H9 (cell line): ENCODE measurements around the gene PSMB9. TPM values are rescaled to one million over a fixed set of nuclear protein-coding genes. Genes with fewer than 3 reads are reported as not detected.

Experiments used
- DNase-seq: peaks from one replicate; pipeline ENCODE4 v3.0.0-alpha.2; 2017
- H2AFZ ChIP-seq: one replicate; pipeline ENCODE4 v1.6.1; 2013; ENCODE audit warnings: mild to moderate bottlenecking, low read length, control low read depth, moderate library complexity
- H2AK5ac ChIP-seq: 2 replicates; pipeline ENCODE4 v1.6.1; 2013; ENCODE audit warnings: low read length, control low read depth, mixed read lengths; ENCODE audit not compliant: insufficient read length
- H2BK120ac ChIP-seq: one replicate; pipeline ENCODE4 v1.6.1; 2013; ENCODE audit warnings: low read depth, mild to moderate bottlenecking, low read length, control low read depth, inconsistent platforms; ENCODE audit not compliant: poor library complexity, severe bottlenecking
- H2BK12ac ChIP-seq: 2 replicates; pipeline ENCODE4 v1.6.1; 2013; ENCODE audit warnings: low read length, control low read depth, mixed read lengths, low read depth; ENCODE audit not compliant: insufficient read length
- H2BK15ac ChIP-seq: 2 replicates; pipeline ENCODE4 v1.6.1; 2013; ENCODE audit warnings: low read depth, low read length, control low read depth
- H2BK20ac ChIP-seq: one replicate; pipeline ENCODE4 v1.6.1; 2013; ENCODE audit warnings: low read depth, mild to moderate bottlenecking, low read length, control low read depth, inconsistent platforms; ENCODE audit not compliant: poor library complexity, severe bottlenecking
- H2BK5ac ChIP-seq: 2 replicates; pipeline ENCODE4 v1.6.1; 2013; ENCODE audit warnings: low read length, control low read depth, mixed read lengths; ENCODE audit not compliant: insufficient read length
- H3K14ac ChIP-seq: 2 replicates; pipeline ENCODE4 v1.6.1; 2013; ENCODE audit warnings: low read length, control low read depth; ENCODE audit not compliant: insufficient read depth
- H3K18ac ChIP-seq: 2 replicates; pipeline ENCODE4 v1.6.1; 2013; ENCODE audit warnings: low read depth, mild to moderate bottlenecking, mixed read lengths, low read length, control low read depth; ENCODE audit not compliant: insufficient read length
- H3K23ac ChIP-seq: 2 replicates; pipeline ENCODE4 v1.6.1; 2013; ENCODE audit warnings: low read length, control low read depth, mixed read lengths, low read depth; ENCODE audit not compliant: insufficient read length
- H3K23me2 ChIP-seq: 2 replicates; pipeline ENCODE4 v1.6.1; 2013; ENCODE audit warnings: low read depth, mild to moderate bottlenecking, mixed read lengths, low read length, control low read depth; ENCODE audit not compliant: insufficient read length, poor library complexity, severe bottlenecking
- H3K27ac ChIP-seq: 2 replicates; pipeline ENCODE4 v1.5.1; 2013; ENCODE audit warnings: low read length, control low read depth, mixed read lengths, low read depth; ENCODE audit not compliant: insufficient read length
- H3K27me3 ChIP-seq: 2 replicates; pipeline ENCODE4 v1.6.1; 2013; ENCODE audit warnings: low read length, control low read depth, inconsistent platforms; ENCODE audit not compliant: insufficient read depth
- H3K4ac ChIP-seq: 2 replicates; pipeline ENCODE4 v1.6.1; 2013; ENCODE audit warnings: low read depth, mild to moderate bottlenecking, control low read depth, inconsistent platforms, low read length, moderate library complexity
- H3K4me1 ChIP-seq: 2 replicates; pipeline ENCODE4 v1.6.1; 2013; ENCODE audit warnings: low read length, control low read depth, inconsistent platforms; ENCODE audit not compliant: insufficient read depth
- H3K4me2 ChIP-seq: 2 replicates; pipeline ENCODE4 v1.6.1; 2013; ENCODE audit warnings: low read length, control low read depth, mixed read lengths; ENCODE audit not compliant: insufficient read length, insufficient read depth
- H3K56ac ChIP-seq: 2 replicates; pipeline ENCODE4 v1.6.1; 2013; ENCODE audit warnings: low read depth, mild to moderate bottlenecking, mixed read lengths, low read length, control low read depth; ENCODE audit not compliant: insufficient read length
- H3K79me1 ChIP-seq: 2 replicates; pipeline ENCODE4 v1.6.1; 2013; ENCODE audit warnings: low read depth, mild to moderate bottlenecking, moderate library complexity, low read length, control low read depth, inconsistent platforms; ENCODE audit not compliant: insufficient read depth, poor library complexity, severe bottlenecking
- H3K79me2 ChIP-seq: 2 replicates; pipeline ENCODE4 v1.6.1; 2013; ENCODE audit warnings: low read length, control low read depth, inconsistent platforms; ENCODE audit not compliant: insufficient read depth
- H3K9ac ChIP-seq: 2 replicates; pipeline ENCODE4 v1.6.1; 2013; ENCODE audit warnings: low read length, control low read depth, mixed read lengths; ENCODE audit not compliant: insufficient read length; ENCODE audit errors: extremely low read depth
- H3K9me3 ChIP-seq: one replicate; pipeline ENCODE4 v1.6.1; 2013; ENCODE audit warnings: low read depth, low read length, inconsistent platforms; ENCODE audit not compliant: control insufficient read depth
- H3T11ph ChIP-seq: one replicate; pipeline ENCODE4 v1.6.1; 2013; ENCODE audit warnings: mild to moderate bottlenecking, low read length, control low read depth, inconsistent platforms
- H4K20me1 ChIP-seq: one replicate; pipeline ENCODE4 v1.6.1; 2013; ENCODE audit not compliant: control insufficient read depth, insufficient read length, insufficient read depth
- H4K5ac ChIP-seq: 2 replicates; pipeline ENCODE4 v1.6.1; 2013; ENCODE audit warnings: low read depth, mild to moderate bottlenecking, mixed read lengths, low read length, control low read depth; ENCODE audit not compliant: insufficient read length
- H4K8ac ChIP-seq: replicated peaks from 2 replicates; pipeline ENCODE4 v1.6.1; 2013; ENCODE audit warnings: low read length, control low read depth, mixed read lengths, low read depth; ENCODE audit not compliant: insufficient read length
- H4K91ac ChIP-seq: 2 replicates; pipeline ENCODE4 v1.6.1; 2013; ENCODE audit warnings: low read depth, mild to moderate bottlenecking, moderate library complexity, mixed read lengths, low read length, control low read depth; ENCODE audit not compliant: insufficient read length
- H3K27ac Mint-ChIP-seq, 3 experiments: 2 replicates in 2 of 3; 3 replicates in 1 of 3; pipeline ENCODE4 v1.8.0; 2020 to 2021; ENCODE audit warnings: mixed read lengths in 3 of 3, mild to moderate bottlenecking in 1 of 3, moderate library complexity in 1 of 3
- H3K27me3 Mint-ChIP-seq: 2 replicates; pipeline ENCODE4 v1.8.0; 2021; ENCODE audit warnings: low read depth, mild to moderate bottlenecking, moderate library complexity, mixed read lengths
- H3K36me3 Mint-ChIP-seq, 3 experiments: 2 replicates in 2 of 3; 3 replicates in 1 of 3; pipeline ENCODE4 v1.8.0; 2020 to 2021; ENCODE audit warnings: low read depth in 3 of 3, mixed read lengths in 3 of 3; ENCODE audit not compliant: insufficient read depth in 1 of 3
- H3K4me1 Mint-ChIP-seq, 2 experiments: 2 replicates each; pipeline ENCODE4 v1.8.0; 2020; ENCODE audit warnings: mixed read lengths in 2 of 2
- H3K4me3 Mint-ChIP-seq, 2 experiments: 2 replicates in 1 of 2; 3 replicates in 1 of 2; pipeline ENCODE4 v1.8.0; 2020 to 2021; ENCODE audit warnings: mild to moderate bottlenecking in 2 of 2, mixed read lengths in 2 of 2, moderate library complexity in 1 of 2
- H3K9me3 Mint-ChIP-seq, 2 experiments: 2 replicates in 1 of 2; 3 replicates in 1 of 2; pipeline ENCODE4 v1.8.0; 2020; ENCODE audit warnings: mild to moderate bottlenecking in 2 of 2, mixed read lengths in 2 of 2, moderate library complexity in 1 of 2
- CTCF ChIP-seq: fragments of 200-600 bp; sonication (generic); conservative IDR thresholded peaks from 3 replicates; pipeline ENCODE4 v1.8.0; 2021; ENCODE audit warnings: antibody characterized with exemption, mild to moderate bottlenecking
- WGBS: extraction: QIAGEN DNeasy Blood & Tissue Kit; methylation state at CpG from one replicate; pipeline ENCODE4 v1.1.7; 2013; ENCODE audit warnings: missing lambda C conversion rate, low lambda C conversion rate, mixed read lengths; ENCODE audit not compliant: insufficient read length; ENCODE audit errors: extremely low coverage; 5-methylcytosine and 5-hydroxymethylcytosine counted together
- total RNA-seq: library from RNA; stranded (reverse); gene quantifications from 2 replicates; pipeline ENCODE4 v1.2.1, GENCODE V29; 2021

The PSMB9 gene
- total RNA-seq, 1 experiment from 2014 or later, result 3.5 TPM

GRCh38 chr6:32887616-32888015 is 33.6 kb downstream of the PSMB9 start:
- Histone ChIP-seq H4K91ac (no peak overlapping the region), H3T11ph (no peak overlapping the region), H2BK12ac (no peak overlapping the region), H3K9ac (no peak overlapping the region), H3K23me2 (no peaks in the 10 kb centered on the region), H3K14ac (no peak overlapping the region), H2AK5ac (no peak overlapping the region), H3K4me1 (no peaks in the 10 kb centered on the region), H3K18ac (no peak overlapping the region), H2BK5ac (no peak overlapping the region), H3K56ac (no peak overlapping the region), H2BK120ac (no peak overlapping the region), H2AFZ (no peak overlapping the region), H3K9me3 (no peaks in the 10 kb centered on the region), H4K5ac (no peak overlapping the region), H3K79me2 (no peaks in the 10 kb centered on the region), H3K79me1 (no peaks in the 10 kb centered on the region), H3K4ac (no peak overlapping the region), H3K23ac (no peak overlapping the region), H3K27me3 (no peaks in the 10 kb centered on the region), H2BK20ac (no peak overlapping the region), H3K4me2 (no peak overlapping the region), H2BK15ac (no peak overlapping the region), H4K20me1 (no peaks in the 10 kb centered on the region), H3K27ac (no peak overlapping the region), H4K8ac (no peak overlapping the region)
- no peaks in the 10 kb centered on the region for H3K36me3 Mint-ChIP-seq
- H3K9me3 Mint-ChIP-seq, result no peaks in the 10 kb centered on the region
- WGBS, result no CpG with 5 or more reads among the region's 5 CpGs
- peaks cover 0 to 2% of the 10 kb centered on the region in 2 experiments; a peak in 1 of 4 replicates for H3K4me1 Mint-ChIP-seq
- no peak overlapping the region for H3K4me3 Mint-ChIP-seq
- no peak for TF ChIP-seq CTCF
- no peak for DNase-seq
- peaks cover 7% of the 10 kb centered on the region; the same call in 1 of the 2 replicates for H3K27me3 Mint-ChIP-seq
- H3K27ac Mint-ChIP-seq, result no peak overlapping the region
